IMR-90 (cell line): ENCODE measurements around the gene ZNF844. TPM values are rescaled to one million over a fixed set of nuclear protein-coding genes. Genes with fewer than 3 reads are reported as not detected.
A peak's percentile ranks its signal among the peaks of the same experiment; 100 is the strongest.

Experiments
- ATAC-seq: fragments of 200-7000 bp; cut with Tn5 transposase; 2 replicates; pipeline ENCODE4 v1.9.1; 2020; ENCODE audit warnings: low read depth, mild to moderate bottlenecking, moderate library complexity
- BruUV-seq: library from RNA; stranded (reverse); fragments of 400-500 nt; replicated peaks from 2 replicates; lab custom pipeline; 2021; lab: Mats Ljungman, UMichigan
- CTCF ChIA-PET: fragments of 300-600 bp; formaldehyde crosslinking; extraction: SDS; loops from one replicate; lab custom pipeline; 2021; ENCODE audit warnings: antibody characterized with exemption; lab: Yijun Ruan, JAX
- POLR2A ChIA-PET: fragments of 300-600 bp; sonication (Branson Sonifier 250); formaldehyde crosslinking; loops from one replicate; lab custom pipeline; 2022; ENCODE audit warnings: antibody characterized with exemption; ENCODE audit not compliant: unreplicated experiment; lab: Charles Lee
- DNase-seq: peaks from one replicate; pipeline ENCODE4 v3.0.0; 2013
- H2AFZ ChIP-seq: replicated peaks from 2 replicates; pipeline ENCODE3; 2013; ENCODE audit warnings: low read length, mild to moderate bottlenecking; ENCODE audit not compliant: poor library complexity
- H2AK5ac ChIP-seq: 2 replicates; pipeline ENCODE4 v1.6.1; 2013; ENCODE audit warnings: low read depth, low read length, inconsistent platforms
- H2AK9ac ChIP-seq: replicated peaks from 2 replicates; pipeline ENCODE3; 2013; ENCODE audit warnings: mild to moderate bottlenecking, low read depth, low read length, moderate library complexity; ENCODE audit not compliant: poor library complexity
- H2BK120ac ChIP-seq: 2 replicates; pipeline ENCODE4 v1.6.1; 2013; ENCODE audit warnings: low read depth, low read length, inconsistent platforms
- H2BK15ac ChIP-seq: 3 replicates; pipeline ENCODE4 v1.6.1; 2013; ENCODE audit warnings: low read depth, low read length, inconsistent platforms
- H2BK20ac ChIP-seq: 2 replicates; pipeline ENCODE4 v1.6.1; 2013; ENCODE audit warnings: low read depth, mild to moderate bottlenecking, inconsistent platforms, low read length, moderate library complexity
- H2BK5ac ChIP-seq: 2 replicates; pipeline ENCODE4 v1.6.1; 2013; ENCODE audit warnings: mild to moderate bottlenecking, low read depth, low read length, inconsistent platforms; ENCODE audit not compliant: poor library complexity, severe bottlenecking
- H3K14ac ChIP-seq: replicated peaks from 2 replicates; pipeline ENCODE4 v1.6.1; 2013; ENCODE audit warnings: low read depth, low read length, inconsistent platforms
- H3K18ac ChIP-seq: 2 replicates; pipeline ENCODE4 v1.6.1; 2013; ENCODE audit warnings: low read depth, low read length, control low read depth
- H3K23ac ChIP-seq: 2 replicates; pipeline ENCODE4 v1.6.1; 2013; ENCODE audit warnings: low read depth, low read length, inconsistent platforms
- H3K27ac ChIP-seq: 2 replicates; pipeline ENCODE4 v1.5.1; 2013; ENCODE audit warnings: mild to moderate bottlenecking, control low read depth, low read length; ENCODE audit not compliant: insufficient read depth
- H3K27me3 ChIP-seq: 2 replicates; pipeline ENCODE4 v1.6.1; 2013; ENCODE audit warnings: low read length; ENCODE audit not compliant: control insufficient read depth, insufficient read depth
- H3K36me3 ChIP-seq: 2 replicates; pipeline ENCODE4 v1.6.1; 2013; ENCODE audit warnings: low read length, mixed read lengths; ENCODE audit not compliant: control insufficient read depth, insufficient read depth
- H3K4ac ChIP-seq: 2 replicates; pipeline ENCODE4 v1.6.1; 2013; ENCODE audit warnings: low read depth, low read length, inconsistent platforms
- H3K4me1 ChIP-seq: 2 replicates; pipeline ENCODE4 v1.6.1; 2013; ENCODE audit warnings: low read length, mixed read lengths; ENCODE audit not compliant: control insufficient read depth, insufficient read depth
- H3K4me2 ChIP-seq: 2 replicates; pipeline ENCODE4 v1.6.1; 2013; ENCODE audit warnings: low read depth, mild to moderate bottlenecking, control low read depth, low read length, moderate library complexity
- H3K4me3 ChIP-seq: 2 replicates; pipeline ENCODE4 v1.5.1; 2013; ENCODE audit warnings: low read depth, mild to moderate bottlenecking, control low read depth, low read length, moderate library complexity; ENCODE audit not compliant: insufficient read depth
- H3K56ac ChIP-seq: 2 replicates; pipeline ENCODE4 v1.6.1; 2013; ENCODE audit warnings: low read length, inconsistent platforms; ENCODE audit not compliant: insufficient read depth; ENCODE audit errors: extremely low read depth
- H3K79me1 ChIP-seq, 2 experiments: 2 replicates each; pipeline ENCODE4 v1.6.1; 2013; ENCODE audit warnings: low read length in 2 of 2, inconsistent platforms in 1 of 2, low read depth in 1 of 2
- H3K9ac ChIP-seq: 2 replicates; pipeline ENCODE4 v1.6.1; 2013; ENCODE audit warnings: low read depth, low read length, control low read depth
- H3K9me1 ChIP-seq: 2 replicates; pipeline ENCODE4 v1.6.1; 2013; ENCODE audit warnings: low read length, inconsistent platforms; ENCODE audit not compliant: insufficient read depth
- H3K9me3 ChIP-seq: 2 replicates; pipeline ENCODE4 v1.6.1; 2013; ENCODE audit warnings: low read length; ENCODE audit not compliant: control insufficient read depth, insufficient read depth
- H4K20me1 ChIP-seq: 2 replicates; pipeline ENCODE4 v1.6.1; 2013; ENCODE audit warnings: low read length, inconsistent platforms; ENCODE audit not compliant: insufficient read depth
- H4K5ac ChIP-seq: 2 replicates; pipeline ENCODE4 v1.6.1; 2013; ENCODE audit warnings: mild to moderate bottlenecking, low read depth, low read length, control low read depth
- H4K8ac ChIP-seq, 2 experiments: 2 replicates each; pipeline ENCODE4 v1.6.1; 2013; ENCODE audit warnings: low read depth in 2 of 2, low read length in 2 of 2, control low read depth in 1 of 2, inconsistent platforms in 1 of 2
- H4K91ac ChIP-seq: 2 replicates; pipeline ENCODE4 v1.6.1; 2013; ENCODE audit warnings: low read depth, low read length, inconsistent platforms; ENCODE audit not compliant: insufficient read depth
- FOS ChIP-seq: fragments of 150-350 bp; IDR thresholded peaks from 2 replicates; pipeline ENCODE4 v1.6.1; 2016; ENCODE audit warnings: low read depth, low read length
- MAFK ChIP-seq: IDR thresholded peaks from 2 replicates; pipeline ENCODE4 v1.6.1; 2012; ENCODE audit warnings: low read depth, low read length, improper control_type of control experiment
- MXI1 ChIP-seq: IDR thresholded peaks from 2 replicates; pipeline ENCODE4 v1.6.1; 2012; ENCODE audit warnings: low read depth, mild to moderate bottlenecking, low read length, moderate library complexity, borderline replicate concordance
- NFE2L2 ChIP-seq: fragments of 150-350 bp; IDR thresholded peaks from 2 replicates; pipeline ENCODE4 v1.6.1; 2016; ENCODE audit warnings: low read depth, mild to moderate bottlenecking, low read length
- SMC3 ChIP-seq: fragments of 150-350 bp; IDR thresholded peaks from 2 replicates; pipeline ENCODE4 v1.6.1; 2016; ENCODE audit warnings: low read depth, mild to moderate bottlenecking, antibody characterized with exemption, low read length, moderate library complexity
- WGBS, 2 experiments: methylation state at CpG; one replicate each; pipeline versions ENCODE4 v1.1.5 to v1.1.7; 2013; ENCODE audit warnings: missing lambda C conversion rate in 2 of 2; ENCODE audit not compliant: insufficient read length in 1 of 2; ENCODE audit errors: extremely low coverage in 2 of 2; 5-methylcytosine and 5-hydroxymethylcytosine counted together
- dilution Hi-C: fragments of 300-500 bp; cut with HindIII; formaldehyde crosslinking; loops from one replicate; pipeline ENCODE4 v1.14.3; 2018; ENCODE audit warnings: low sequenced_read_pairs; ENCODE audit not compliant: unreplicated experiment
- in situ Hi-C: fragments of 300-500 bp; cut with MboI; formaldehyde crosslinking; loops from 3 replicates; pipeline ENCODE4 v1.14.3; 2019; ENCODE audit warnings: low sequenced_read_pairs, inconsistent platforms, mixed read lengths
- intact Hi-C: fragments of 100-400 bp; cut with micrococcal nuclease; formaldehyde crosslinking; loops from 2 replicates; pipeline ENCODE4 v1.10.0; 2022
- polyA plus RNA-seq, 3 experiments: library from polyadenylated mRNA; depleted of rRNA; stranded (reverse); fragments of >200 nt; gene quantifications; 2 replicates each; pipeline ENCODE4 v1.2.3, GENCODE V29; 2012; ENCODE audit warnings: low replicate concordance in 1 of 3
- total RNA-seq: library from RNA; depleted of rRNA; stranded (reverse); fragments of >200 nt; gene quantifications from 2 replicates; pipeline ENCODE4 v1.2.3, GENCODE V29; 2012

The ZNF844 gene
- total and polyA plus RNA-seq, 2 of the 4 experiments (the other 2 are of a cell fraction) = 1.6 to 12.0 TPM

- Histone ChIP-seq H3K4ac (peak overlapping the region; percentile 82), H2AK9ac (peak overlapping the region; percentile 51), H3K36me3 (no peaks in the 10 kb centered on the region), H3K18ac (0 out of 2 replicates have a peak overlapping the region, but pooled peaks have one; percentile 42), H3K56ac (peak overlapping the region; percentile 68), H2BK15ac (no peak overlapping the region; the same call in 2 of the 3 replicates), H3K9me1 (peaks cover 3% of the 10 kb centered on the region; the same call in 1 of the 2 replicates), H3K27me3 (no peaks in the 10 kb centered on the region), H3K23ac (peak overlapping the region; percentile 94), H4K20me1 (no peaks in the 10 kb centered on the region), H4K8ac (peak overlapping the region; percentile 60 to 90; a peak in 3 of 4 replicates), H2BK20ac (no peak overlapping the region), H3K4me1 (0 out of 2 replicates have a peak, but pooled peaks cover 2% of the 10 kb centered on the region), H2AFZ (peak overlapping the region; percentile 98), H4K91ac (peak overlapping the region; percentile 68; the same call in 1 of the 2 replicates), H3K79me1 (peaks cover 12 to 25% of the 10 kb centered on the region in 2 experiments), H3K9me3 (no peaks in the 10 kb centered on the region; the same call in 1 of the 2 replicates), H3K4me3 (peak overlapping the region; percentile 91), H2BK120ac (0 out of 2 replicates have a peak overlapping the region, but pooled peaks have one; percentile 44), H2BK5ac (peak overlapping the region; percentile 71), H3K9ac (peak overlapping the region; percentile 84), H2AK5ac (no peak overlapping the region; the same call in 1 of the 2 replicates), H3K4me2 (peak overlapping the region; percentile 85), H4K5ac (peak overlapping the region; percentile 52; the same call in 1 of the 2 replicates), H3K14ac (peak overlapping the region; percentile 90), H3K27ac (peak overlapping the region; percentile 82)
- ChIA-PET CTCF (no interaction called here), POLR2A (no interaction called here)
- no peak for TF ChIP-seq SMC3
- TF ChIP-seq FOS = 0 out of 2 replicates have a peak, but pooled peaks have one; percentile 14
- no peak for TF ChIP-seq NFE2L2
- TF ChIP-seq MAFK = no peak
- peak; percentile 42; the same call in 1 of the 2 replicates for TF ChIP-seq MXI1
- intact Hi-C loops = loop anchor here (1.0 to 5.0 kb wide), 2 partner anchors 49 to 275 kb away; partner anchors contain the start of gene ZNF442
- WGBS, 2 experiments = 1% methylated on average over 14 of the region's 53 CpGs; no CpG with 5 or more reads in 1 of the 2 experiments
- DNase-seq (peak; percentile 86), ATAC-seq (peak; percentile 99)
- dilution Hi-C loops = no loop called here
- BruUV-seq = no TSS peak
- in situ Hi-C loops = no loop called here
Observed at GRCh38 chr19:12092065-12092867, 27.7 kb downstream of the ZNF844 start.
